HG02642 (cell line): ENCODE data around the gene PRRC2C.

ENCODE experiments used
- ATAC-seq: cut with Tn5 transposase; IDR thresholded peaks from one replicate; pipeline ENCODE4 v1.9.1; 2021; ENCODE audit warnings: mild to moderate bottlenecking; ENCODE audit not compliant: unreplicated experiment, poor library complexity

PRRC2C gene

GRCh38 chr1:171625225-171625624 lies 139.9 kb downstream of the PRRC2C start:
- ATAC-seq, result no peak

GRCh38 chr1:171627020-171627419 lies 141.7 kb downstream of the PRRC2C start:
- ATAC-seq, result no peak

GRCh38 chr1:171628225-171628624 lies 142.9 kb downstream of the PRRC2C start:
- ATAC-seq, result no peak

GRCh38 chr1:171635661-171636060 lies 150.3 kb downstream of the PRRC2C start:
- ATAC-seq, result no peak

GRCh38 chr1:171636141-171636540 lies 150.8 kb downstream of the PRRC2C start:
- no peak for ATAC-seq

GRCh38 chr1:171637928-171638576 lies 152.7 kb downstream of the PRRC2C start:
- ATAC-seq, result no peak

- ATAC-seq, result no peak
Measured at GRCh38 chr1:171640225-171640624, 154.9 kb downstream of the PRRC2C start.

GRCh38 chr1:171641076-171641864 lies 155.9 kb downstream of the PRRC2C start:
- ATAC-seq, result no peak

GRCh38 chr1:171642197-171642596 lies 156.9 kb downstream of the PRRC2C start:
- ATAC-seq, result no peak
